Caco-2 (cell line): ENCODE data around the gene WSB2. TPM values are rescaled to one million over a fixed set of nuclear protein-coding genes. Genes with fewer than 3 reads are reported as not detected.

ENCODE experiments used
- BruUV-seq: library from RNA; stranded (reverse); fragments of 400-500 nt; replicated peaks from 2 replicates; lab custom pipeline; 2021; lab: Mats Ljungman, UMichigan
- CTCF ChIA-PET: fragments of 300-600 bp; sonication (Branson Sonifier 250); formaldehyde crosslinking; loops from one replicate; lab custom pipeline; 2022; ENCODE audit warnings: antibody characterized with exemption; lab: Charles Lee
- POLR2A ChIA-PET: fragments of 300-600 bp; sonication (Branson Sonifier 250); formaldehyde crosslinking; loops from one replicate; lab custom pipeline; 2022; ENCODE audit warnings: antibody characterized with exemption; lab: Charles Lee
- DNase-seq, 2 experiments: peaks; one replicate each; pipeline versions ENCODE4 v3.0.0 to v3.0.0-alpha.2; 2020 to 2022
- H3K27me3 ChIP-seq: replicated peaks from 2 replicates; pipeline ENCODE4 v1.6.0; 2011; ENCODE audit warnings: low read length; ENCODE audit not compliant: control insufficient read depth, insufficient read depth
- H3K36me3 ChIP-seq: 2 replicates; pipeline ENCODE4 v1.5.1; 2011; ENCODE audit warnings: low read length; ENCODE audit not compliant: control insufficient read depth, insufficient read depth
- H3K4me1 ChIP-seq: fragments of 250-450 bp; sonication (Bioruptor Pico); 2 replicates; pipeline ENCODE4 v1.5.1; 2020; ENCODE audit warnings: mild to moderate bottlenecking
- H3K4me3 ChIP-seq: 2 replicates; pipeline ENCODE4 v1.5.1; 2011; ENCODE audit warnings: low read depth, mild to moderate bottlenecking, control low read depth, low read length
- H3K9me3 ChIP-seq: fragments of 250-450 bp; sonication (Bioruptor Pico); 2 replicates; pipeline ENCODE4 v1.5.1; 2020; ENCODE audit warnings: mild to moderate bottlenecking, moderate library complexity
- H3K27ac Mint-ChIP-seq: one replicate; pipeline ENCODE4 v1.8.0; 2022; ENCODE audit warnings: mixed read lengths; ENCODE audit not compliant: unreplicated experiment
- H3K27me3 Mint-ChIP-seq: one replicate; pipeline ENCODE4 v1.8.0; 2022; ENCODE audit warnings: mixed read lengths; ENCODE audit not compliant: insufficient read depth, unreplicated experiment
- H3K36me3 Mint-ChIP-seq: one replicate; pipeline ENCODE4 v1.8.0; 2022; ENCODE audit warnings: mild to moderate bottlenecking, mixed read lengths; ENCODE audit not compliant: insufficient read depth, unreplicated experiment
- H3K4me1 Mint-ChIP-seq: one replicate; pipeline ENCODE4 v1.8.0; 2022; ENCODE audit warnings: low read depth, mixed read lengths; ENCODE audit not compliant: unreplicated experiment
- H3K4me3 Mint-ChIP-seq: one replicate; pipeline ENCODE4 v1.8.0; 2022; ENCODE audit warnings: mild to moderate bottlenecking, moderate library complexity, mixed read lengths; ENCODE audit not compliant: unreplicated experiment
- H3K9me3 Mint-ChIP-seq: one replicate; pipeline ENCODE4 v1.8.0; 2022; ENCODE audit warnings: mixed read lengths; ENCODE audit not compliant: unreplicated experiment
- CTCF ChIP-seq, 2 experiments: fragments of 200-600 bp in 1 of 2; IDR thresholded peaks; 1 replicate in 1 of 2; 2 replicates in 1 of 2; pipeline versions ENCODE4 v1.5.1 to v1.8.0; 2011 to 2022; ENCODE audit warnings: antibody characterized with exemption in 1 of 2, control low read depth in 1 of 2, inconsistent platforms in 1 of 2, low read depth in 1 of 2, low read length in 1 of 2, mild to moderate bottlenecking in 1 of 2, moderate library complexity in 1 of 2; ENCODE audit not compliant: insufficient read depth in 1 of 2, severe bottlenecking in 1 of 2, unreplicated experiment in 1 of 2
- intact Hi-C: fragments of 100-400 bp; cut with micrococcal nuclease; formaldehyde crosslinking; loops from one replicate; pipeline ENCODE4 v1.10.0; 2022; ENCODE audit not compliant: unreplicated experiment
- total RNA-seq: library from RNA; stranded (reverse); gene quantifications from 2 replicates; pipeline ENCODE4 v1.2.3, GENCODE V29; 2022

Gene WSB2
- total RNA-seq, 1 experiment from 2014 or later, result 36.7 TPM

- H3K9me3 ChIP-seq, result no peaks in the 10 kb centered on the region
- Mint-ChIP-seq H3K4me3 (no peak overlapping the region), H3K4me1 (peaks cover 6% of the 10 kb centered on the region), H3K27me3 (no peaks in the 10 kb centered on the region), H3K9me3 (no peaks in the 10 kb centered on the region), H3K27ac (peak overlapping the region; percentile 4), H3K36me3 (no peaks in the 10 kb centered on the region)
- no peak overlapping the region for H3K4me3 ChIP-seq
- H3K36me3 ChIP-seq, result peaks cover 2% of the 10 kb centered on the region; the same call in 1 of the 2 replicates
- peaks cover 33% of the 10 kb centered on the region for H3K4me1 ChIP-seq
- ChIA-PET CTCF (no interaction called here), POLR2A (no interaction called here)
- BruUV-seq, result no TSS peak
- intact Hi-C loops, result no loop called here
- no peaks in the 10 kb centered on the region for H3K27me3 ChIP-seq
- DNase-seq, result no peak
- TF ChIP-seq CTCF (IDR thresholded peaks at IDR 0.05; ENCODE audit: insufficient read depth in 1 of 2, low read depth in 1 of 2, low read length in 1 of 2, severe bottlenecking in 1 of 2, unreplicated experiment in 1 of 2), result no peak
Measured at GRCh38 chr12:118098911-118099671, 38.1 kb upstream of the WSB2 start.

GRCh38 chr12:118098401-118098800, 37.4 kb upstream of the WSB2 start:
- CTCF ChIA-PET, result no interaction called here
- no TSS peak for BruUV-seq
- no peak for TF ChIP-seq CTCF (IDR thresholded peaks at IDR 0.05; ENCODE audit: insufficient read depth in 1 of 2, low read depth in 1 of 2, low read length in 1 of 2, severe bottlenecking in 1 of 2, unreplicated experiment in 1 of 2)
- DNase-seq, result peak in 1 of 2 experiments; percentile 12
- Mint-ChIP-seq H3K27ac (peak overlapping the region; percentile 4), H3K27me3 (no peaks in the 10 kb centered on the region), H3K4me3 (no peak overlapping the region), H3K4me1 (peaks cover 6% of the 10 kb centered on the region), H3K9me3 (no peaks in the 10 kb centered on the region), H3K36me3 (no peaks in the 10 kb centered on the region)
- Histone ChIP-seq H3K4me3 (no peak overlapping the region), H3K27me3 (no peaks in the 10 kb centered on the region), H3K4me1 (peaks cover 33% of the 10 kb centered on the region), H3K9me3 (no peaks in the 10 kb centered on the region), H3K36me3 (peaks cover 2% of the 10 kb centered on the region; the same call in 1 of the 2 replicates)
- POLR2A ChIA-PET, result no interaction called here
- intact Hi-C loops, result no loop called here

GRCh38 chr12:118094039-118094438, 33.1 kb upstream of the WSB2 start:
- intact Hi-C loops, result no loop called here
- peaks cover 6% of the 10 kb centered on the region for H3K4me1 Mint-ChIP-seq
- no peaks in the 10 kb centered on the region for H3K9me3 Mint-ChIP-seq
- no peak overlapping the region for H3K4me3 Mint-ChIP-seq
- Histone ChIP-seq H3K9me3 (no peaks in the 10 kb centered on the region), H3K4me3 (no peak overlapping the region), H3K4me1 (peaks cover 18% of the 10 kb centered on the region), H3K36me3 (peaks cover 2% of the 10 kb centered on the region; the same call in 1 of the 2 replicates), H3K27me3 (no peaks in the 10 kb centered on the region)
- POLR2A ChIA-PET, result no interaction called here
- BruUV-seq, result no TSS peak
- no peaks in the 10 kb centered on the region for H3K27me3 Mint-ChIP-seq
- TF ChIP-seq CTCF (IDR thresholded peaks at IDR 0.05; ENCODE audit: insufficient read depth in 1 of 2, low read depth in 1 of 2, low read length in 1 of 2, severe bottlenecking in 1 of 2, unreplicated experiment in 1 of 2), result no peak
- H3K27ac Mint-ChIP-seq, result no peak overlapping the region
- CTCF ChIA-PET, result no interaction called here
- H3K36me3 Mint-ChIP-seq, result no peaks in the 10 kb centered on the region
- no peak for DNase-seq
